Adrenal gland (tissue), 5 donors: Measurements from ENCODE around the gene CHID1.

Experiments used
- POLR2A ChIP-seq, 2 donors: fragments of 450-650 bp; IDR thresholded peaks; one replicate each; pipeline ENCODE4 v1.6.1; 2017; ENCODE audit warnings: antibody characterized with exemption in 2 of 2, mild to moderate bottlenecking in 2 of 2, moderate library complexity in 1 of 2
- TF ChIP-seq, protein P1 (sequence below), 6 experiments: fragments of 450-650 bp in 4 of 6; fragments of 200-600 bp in 2 of 6; sonication (generic) in 1 of 6; IDR thresholded peaks; 1 replicate in 5 of 6; 2 replicates in 1 of 6; pipeline versions ENCODE4 v1.5.1 to v1.8.0; 2016 to 2021; ENCODE audit warnings: antibody characterized with exemption in 6 of 6, mild to moderate bottlenecking in 2 of 6, moderate library complexity in 1 of 6
- donor health status: DM: no; HTN: no; CAD: no.

DNA sequence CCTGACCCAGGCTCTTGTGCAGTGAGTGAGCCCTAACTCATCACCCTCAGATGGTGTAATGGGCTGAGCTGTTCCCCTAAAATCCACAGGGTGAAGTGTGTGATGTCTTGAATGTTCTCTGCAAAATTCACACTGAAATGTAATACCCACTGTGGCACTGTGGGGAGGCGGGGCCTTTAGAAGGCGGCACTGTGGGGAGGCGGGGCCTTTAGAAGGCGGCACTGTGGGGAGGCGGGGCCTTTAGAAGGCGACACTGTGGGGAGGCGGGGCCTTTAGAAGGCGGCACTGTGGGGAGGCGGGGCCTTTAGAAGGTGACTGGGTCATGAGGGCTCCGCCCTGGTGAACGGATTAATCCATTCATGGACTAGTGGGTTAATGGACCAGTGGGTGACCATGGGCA, 33.0 kb downstream of the CHID1 start:
- TF ChIP-seq, protein P1, sequence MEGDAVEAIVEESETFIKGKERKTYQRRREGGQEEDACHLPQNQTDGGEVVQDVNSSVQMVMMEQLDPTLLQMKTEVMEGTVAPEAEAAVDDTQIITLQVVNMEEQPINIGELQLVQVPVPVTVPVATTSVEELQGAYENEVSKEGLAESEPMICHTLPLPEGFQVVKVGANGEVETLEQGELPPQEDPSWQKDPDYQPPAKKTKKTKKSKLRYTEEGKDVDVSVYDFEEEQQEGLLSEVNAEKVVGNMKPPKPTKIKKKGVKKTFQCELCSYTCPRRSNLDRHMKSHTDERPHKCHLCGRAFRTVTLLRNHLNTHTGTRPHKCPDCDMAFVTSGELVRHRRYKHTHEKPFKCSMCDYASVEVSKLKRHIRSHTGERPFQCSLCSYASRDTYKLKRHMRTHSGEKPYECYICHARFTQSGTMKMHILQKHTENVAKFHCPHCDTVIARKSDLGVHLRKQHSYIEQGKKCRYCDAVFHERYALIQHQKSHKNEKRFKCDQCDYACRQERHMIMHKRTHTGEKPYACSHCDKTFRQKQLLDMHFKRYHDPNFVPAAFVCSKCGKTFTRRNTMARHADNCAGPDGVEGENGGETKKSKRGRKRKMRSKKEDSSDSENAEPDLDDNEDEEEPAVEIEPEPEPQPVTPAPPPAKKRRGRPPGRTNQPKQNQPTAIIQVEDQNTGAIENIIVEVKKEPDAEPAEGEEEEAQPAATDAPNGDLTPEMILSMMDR (IDR thresholded peaks at IDR 0.05) = no peak
- TF ChIP-seq POLR2A (IDR thresholded peaks at IDR 0.05) = no peak
